GM19397 (cell line): Measurements from ENCODE around the gene KDM5B.
"Not testable (repeated sequence)": the region's sequence is repeated elsewhere in the genome, so short reads cannot be mapped to it uniquely, and the experiment has no call there.

Source experiments
- ATAC-seq: cut with Tn5 transposase; IDR thresholded peaks from one replicate; pipeline ENCODE4 v1.9.1; 2021; ENCODE audit warnings: mild to moderate bottlenecking, moderate library complexity; ENCODE audit not compliant: unreplicated experiment

The KDM5B gene

GRCh38 chr1:202714202-202714601, 94.0 kb downstream of the KDM5B start:
- not testable (repeated sequence) for ATAC-seq

GRCh38 chr1:202713110-202713509, 95.1 kb downstream of the KDM5B start:
- no peak for ATAC-seq

- no peak for ATAC-seq
Observed at GRCh38 chr1:202711949-202712635, 96.1 kb downstream of the KDM5B start.

DNA sequence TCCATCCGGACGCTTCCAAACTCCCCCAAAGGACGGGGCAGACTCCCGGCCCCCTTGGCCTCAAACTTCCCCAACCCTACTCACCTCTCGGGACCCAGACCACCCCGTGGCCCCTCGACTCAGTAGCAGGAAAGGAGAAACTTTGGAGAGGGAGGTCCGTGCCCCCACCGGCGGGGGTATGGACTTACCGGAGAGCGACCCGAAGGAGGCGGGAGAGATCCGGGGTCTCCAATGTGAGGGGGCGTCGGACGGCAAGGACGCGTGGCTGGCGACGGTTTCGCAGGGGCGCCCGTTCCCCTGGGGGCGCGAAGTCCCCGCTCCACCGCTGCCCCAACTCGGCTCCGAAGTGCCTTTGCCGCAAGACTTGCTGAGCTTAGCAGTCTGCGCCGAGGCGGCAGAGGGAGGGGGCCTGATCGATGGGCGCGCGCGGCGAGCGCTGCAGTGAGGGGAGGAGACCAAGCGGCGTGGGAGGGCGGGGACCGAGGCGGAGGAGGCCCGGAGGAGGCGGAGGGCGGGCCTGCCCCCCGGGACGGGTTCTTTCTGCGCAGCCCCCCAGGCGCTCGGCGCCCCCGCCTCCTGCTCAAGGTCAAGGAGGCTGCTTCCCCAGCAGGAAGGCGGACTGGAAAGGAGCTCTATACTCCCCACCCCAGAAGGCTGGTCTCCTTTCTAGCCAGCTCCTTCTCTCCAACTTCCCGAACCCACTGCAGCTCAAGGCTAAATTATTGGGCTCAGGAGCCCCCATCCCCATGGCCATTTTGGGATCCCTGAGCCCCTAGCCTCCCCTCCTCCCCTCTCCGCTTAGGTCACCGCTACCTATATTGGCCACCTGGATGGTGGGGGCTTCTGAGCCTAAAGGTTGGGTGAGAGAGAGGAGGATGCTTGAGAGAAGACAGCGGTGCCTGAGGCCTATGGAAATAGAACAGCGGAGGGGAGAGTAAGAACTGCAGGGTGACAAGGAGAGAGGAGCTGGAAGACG, 97.9 kb downstream of the KDM5B start, which contains the start of gene SYT2:
TSS of gene SYT2 (minus strand) at position 385 of the 976 bp plus-strand sequence. CDS start 104,682 bp downstream, outside the sequence.
- ATAC-seq: no peak

GRCh38 chr1:202709276-202710041, 98.8 kb downstream of the KDM5B start:
- no peak for ATAC-seq

DNA sequence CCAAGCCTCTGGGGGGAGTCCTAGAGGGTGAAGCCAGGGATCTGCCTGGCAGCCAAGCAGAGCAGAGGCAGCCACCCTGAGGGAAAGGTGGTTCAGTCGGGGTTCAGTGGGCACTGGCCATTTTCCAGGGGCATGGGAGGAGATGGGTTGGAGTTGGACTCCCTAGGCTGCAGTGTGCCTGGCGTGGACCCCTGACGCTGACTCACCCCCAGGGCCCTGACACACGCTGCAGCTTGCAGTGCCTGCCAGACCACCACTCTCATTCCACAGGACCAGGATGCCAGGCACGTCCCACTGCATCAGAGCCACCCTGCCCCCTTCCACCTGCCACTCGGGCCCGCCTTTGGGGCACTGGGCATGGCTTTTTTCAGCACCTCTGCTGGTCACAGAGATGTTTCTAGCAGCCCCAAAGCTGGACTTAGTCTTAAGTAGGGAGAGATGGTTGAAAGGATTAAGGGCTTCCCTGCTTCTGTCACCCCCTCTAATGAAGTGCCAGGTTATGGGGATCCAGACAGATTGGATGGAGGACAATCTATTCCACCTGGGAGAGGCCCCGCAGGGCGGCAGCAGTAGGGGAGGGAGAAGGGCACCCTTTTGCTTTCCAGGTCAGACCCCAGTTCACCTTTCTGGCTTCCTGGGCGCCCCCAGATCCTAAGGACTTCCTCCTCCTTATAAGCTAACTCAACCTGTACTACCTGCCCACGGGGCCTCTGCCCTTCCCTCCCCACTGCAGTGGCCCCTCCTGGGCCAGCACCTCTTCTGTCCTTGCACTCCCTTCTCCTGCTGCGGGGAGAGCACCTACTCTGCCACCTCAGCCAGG, 99.6 kb downstream of the KDM5B start:
- ATAC-seq: no peak

DNA sequence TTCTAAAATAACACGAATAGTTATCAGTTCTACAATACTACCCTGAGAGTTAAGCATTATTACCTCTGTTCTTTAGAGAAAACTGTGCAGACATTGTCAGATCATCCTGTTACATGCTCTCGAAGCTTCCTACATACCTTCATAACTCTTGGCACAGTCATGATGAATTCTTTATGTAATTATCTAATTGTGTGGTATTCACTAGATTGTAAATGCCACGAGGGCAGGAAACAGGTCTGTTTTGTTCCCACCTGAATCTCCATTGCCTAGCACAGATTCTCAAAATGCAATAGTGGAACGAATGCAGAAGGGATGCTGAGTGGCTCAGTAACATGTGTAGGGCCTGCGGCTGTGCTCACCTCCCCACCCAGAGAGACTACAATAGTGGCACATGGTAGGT, 101.4 kb downstream of the KDM5B start:
- no peak for ATAC-seq

DNA sequence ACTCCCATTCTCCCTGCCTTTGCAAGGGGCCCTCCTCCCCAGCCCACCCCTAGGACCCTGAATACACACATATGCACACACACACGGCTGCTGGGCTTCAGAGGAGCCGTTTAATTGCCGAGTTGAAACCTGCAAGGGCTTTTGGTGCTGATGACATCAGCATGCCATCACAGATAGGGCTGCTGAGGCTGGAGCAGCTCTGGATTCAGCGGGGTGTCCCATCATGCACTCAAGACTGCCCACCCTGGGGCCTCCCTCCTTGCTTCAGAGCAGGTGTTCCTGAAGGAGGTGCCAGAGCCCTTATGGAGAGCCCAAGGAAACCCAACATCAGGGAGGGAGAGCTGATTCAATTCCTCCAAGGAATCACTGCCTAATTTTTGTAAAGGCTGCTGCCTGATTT, 103.6 kb downstream of the KDM5B start:
- ATAC-seq: no peak

GRCh38 chr1:202703191-202703590, 105.0 kb downstream of the KDM5B start:
- ATAC-seq: no peak

DNA sequence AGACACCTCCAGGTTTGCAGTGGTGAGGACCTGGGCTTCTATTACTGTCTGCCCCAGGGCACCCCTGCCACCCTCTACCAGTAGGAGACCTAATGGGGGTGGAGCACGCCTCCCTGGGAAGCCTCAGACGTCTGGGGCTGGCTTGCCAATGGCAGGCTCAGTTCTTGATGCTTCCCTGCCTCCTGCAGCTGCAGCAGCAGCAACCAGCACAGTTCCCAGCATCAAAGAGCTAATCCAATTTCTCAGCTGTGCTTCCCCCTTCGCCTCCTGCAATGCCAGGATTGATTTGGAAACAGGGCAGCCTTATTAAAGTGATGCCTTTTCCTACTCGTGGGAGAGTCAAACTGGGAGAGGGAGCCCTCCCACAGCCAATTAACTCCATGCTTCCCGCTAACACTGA, 106.1 kb downstream of the KDM5B start:
- ATAC-seq: no peak

- no peak for ATAC-seq
Observed at GRCh38 chr1:202701200-202701599, 107.0 kb downstream of the KDM5B start.

GRCh38 chr1:202700061-202700460, 108.2 kb downstream of the KDM5B start:
- no peak for ATAC-seq

DNA sequence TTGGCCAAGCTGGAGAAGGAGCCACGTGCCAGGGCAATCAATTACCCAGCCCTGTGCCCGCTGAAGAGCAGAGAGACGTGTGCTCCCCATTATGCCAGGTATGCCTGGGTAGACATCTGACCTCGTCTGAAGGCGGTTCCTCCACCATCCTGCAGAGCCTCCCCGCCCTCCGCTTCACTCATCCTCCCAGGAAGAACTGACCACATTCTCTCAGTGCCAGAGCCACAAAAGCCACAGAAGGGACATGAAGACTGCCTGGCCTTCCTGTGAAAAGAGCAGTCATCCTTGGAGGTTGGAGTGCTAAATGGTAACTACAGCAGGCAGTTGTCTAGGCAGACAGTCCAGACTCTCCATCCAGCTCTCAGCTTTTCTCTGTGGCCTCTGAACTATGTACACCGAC, 109.9 kb downstream of the KDM5B start:
- no peak for ATAC-seq

- no peak for ATAC-seq
Observed at GRCh38 chr1:202697038-202697437, 111.2 kb downstream of the KDM5B start.

DNA sequence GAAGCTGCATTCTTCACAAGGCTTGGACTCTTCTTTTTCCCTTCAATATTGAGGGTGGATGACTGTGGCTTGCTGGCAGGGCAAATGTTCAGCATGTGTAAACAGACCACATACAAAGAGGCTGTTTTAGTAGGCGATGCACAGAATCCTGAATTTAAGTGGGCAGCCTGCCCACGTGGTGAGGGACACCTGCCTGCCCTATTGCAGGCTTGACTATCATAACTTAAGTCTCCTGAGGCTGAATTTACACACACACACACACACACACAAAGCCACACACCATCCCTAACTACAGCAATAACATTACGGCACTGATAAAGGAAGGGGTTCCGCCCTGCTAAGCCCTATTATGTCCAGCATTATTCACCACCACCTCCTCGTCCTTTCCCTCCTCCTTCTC, 113.9 kb downstream of the KDM5B start:
- ATAC-seq: no peak

- ATAC-seq: no peak
Observed at GRCh38 chr1:202692959-202693555, 115.2 kb downstream of the KDM5B start.

DNA sequence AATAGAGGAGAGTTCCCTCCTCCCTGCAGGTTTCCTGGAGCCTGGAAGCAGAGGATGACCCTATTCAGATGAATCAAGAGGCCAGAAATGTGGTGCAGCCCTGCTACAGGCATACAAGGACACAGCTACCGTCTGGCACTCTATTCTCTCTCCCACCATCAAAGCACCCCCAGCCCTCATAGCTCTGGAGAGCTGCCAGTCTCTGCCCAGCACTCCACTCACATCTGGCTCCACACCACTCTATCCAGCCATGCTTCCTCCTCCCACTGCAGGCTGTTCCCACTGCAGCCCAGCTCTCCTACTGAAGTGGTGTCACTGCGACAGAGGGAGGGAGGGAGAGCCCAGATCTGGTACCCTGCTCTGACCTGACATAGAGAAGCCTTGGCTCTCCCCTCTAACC, 116.4 kb downstream of the KDM5B start:
- ATAC-seq: no peak

GRCh38 chr1:202689493-202690342, 118.5 kb downstream of the KDM5B start:
- no peak for ATAC-seq

DNA sequence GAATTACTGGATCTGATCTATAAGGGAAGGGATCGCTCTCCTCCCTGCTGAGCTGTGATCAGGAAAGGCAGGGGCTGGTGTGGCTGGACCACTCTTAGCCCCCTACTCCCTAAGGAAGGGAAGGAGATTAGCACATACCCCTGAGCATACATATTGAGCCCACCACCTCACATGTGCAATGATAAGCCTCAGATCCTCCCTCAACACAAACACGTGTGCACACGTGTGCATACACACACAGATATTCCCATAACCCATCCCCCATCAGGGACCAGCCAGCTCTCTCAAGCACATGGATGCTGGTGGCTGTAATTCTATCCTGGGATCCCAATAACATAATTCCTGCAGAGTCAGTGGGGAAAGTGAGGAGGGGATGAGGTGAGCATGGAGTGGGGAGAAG, 119.1 kb downstream of the KDM5B start:
- no peak for ATAC-seq
